NT2/D1 (cell line): ENCODE data around the gene FGF1.

ENCODE experiments used
- SUZ12 ChIP-seq: IDR thresholded peaks from 2 replicates; pipeline ENCODE4 v1.6.1; 2011; ENCODE audit not compliant: insufficient read length, insufficient read depth; ENCODE audit errors: extremely low read depth
- YY1 ChIP-seq: IDR thresholded peaks from 2 replicates; pipeline ENCODE4 v1.6.1; 2011; ENCODE audit not compliant: insufficient read length, insufficient read depth
- ZNF274 ChIP-seq: IDR thresholded peaks from 2 replicates; pipeline ENCODE4 v1.6.1; 2011; ENCODE audit warnings: mild to moderate bottlenecking, low read depth, low read length

DNA sequence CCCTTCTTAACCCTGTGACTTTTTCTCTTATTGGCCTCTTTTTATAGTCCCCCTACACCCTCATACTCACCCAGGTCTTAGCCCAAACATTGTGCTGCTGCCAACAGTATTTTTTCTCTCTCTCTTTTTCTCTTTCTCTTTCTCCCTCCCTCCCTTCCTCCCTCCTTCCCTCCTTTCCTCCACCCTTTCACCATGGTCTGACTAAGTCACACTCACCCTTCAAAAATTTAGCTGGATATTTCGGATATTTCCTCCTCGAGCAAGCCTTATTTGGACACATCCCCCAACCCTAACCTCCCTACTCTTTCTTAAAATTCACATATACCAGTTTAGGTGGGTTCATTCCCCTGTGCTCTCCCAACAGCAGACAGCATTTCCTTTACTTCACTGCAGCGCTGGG is 64.7 kb downstream of the FGF1 start:
- TF ChIP-seq YY1 (no peak), ZNF274 (no peak), SUZ12 (no peak)
